ENCODE results near the gene MRRF.
A peak's percentile ranks its signal among the peaks of the same experiment; 100 is the strongest.

The MRRF gene

GRCh38 chr9:122263699-122264349 is 858 bp upstream of the MRRF start:
- intact Hi-C loops (cut with DNase I) = loop anchor here (10.0 kb wide), 2 partner anchors 81 to 99 kb away; no protein-coding TSS in a partner anchor
- no peak for DNase-seq

- intact Hi-C loops (cut with DNase I) = loop anchor here (10.0 kb wide), 2 partner anchors 79 to 101 kb away; no protein-coding TSS in a partner anchor
- peak in 2 of 42 donors; percentile 9 to 38 for DNase-seq
Measured at GRCh38 chr9:122265149-122265915, 650 bp downstream of the MRRF start.

DNA sequence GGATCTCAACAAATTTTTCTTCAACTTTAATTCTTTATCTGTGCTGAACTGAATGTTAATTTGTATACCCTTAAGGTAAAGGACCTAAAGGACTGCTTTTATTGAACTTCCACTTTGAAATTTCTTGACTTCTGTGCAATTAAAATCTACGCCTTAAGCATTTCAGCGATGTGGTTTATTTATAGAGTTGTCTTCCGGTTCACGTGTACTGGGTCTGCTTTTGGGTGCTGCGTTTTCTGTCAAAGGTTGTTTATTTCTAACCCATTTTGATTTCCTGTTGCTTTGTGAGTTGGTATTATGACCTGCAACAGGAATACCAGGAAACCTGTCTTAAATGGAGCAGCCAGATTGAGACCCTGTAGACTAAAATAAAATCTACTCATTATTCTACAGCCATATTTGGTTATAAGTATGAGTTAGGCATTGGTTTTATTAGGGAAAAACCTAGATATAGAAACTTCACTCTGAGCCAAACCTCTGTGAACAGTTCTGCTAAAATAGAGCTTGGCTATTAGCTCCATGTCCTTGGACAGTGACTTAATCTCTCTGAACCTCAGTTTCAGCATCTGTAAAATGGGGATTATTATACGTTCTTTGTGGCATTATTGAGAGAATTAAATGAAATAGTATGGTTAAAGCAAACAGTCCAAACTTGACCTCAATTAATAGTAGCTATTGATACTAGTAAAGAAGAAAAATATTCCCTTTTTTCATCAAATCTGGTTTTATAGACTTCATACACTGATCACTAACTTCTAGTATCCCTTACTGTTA is 3.5 kb downstream of the MRRF start:
- no peak for DNase-seq
- intact Hi-C loops (cut with DNase I) = loop anchor here (10.0 kb wide), 2 partner anchors 77 to 103 kb away; no protein-coding TSS in a partner anchor

DNA sequence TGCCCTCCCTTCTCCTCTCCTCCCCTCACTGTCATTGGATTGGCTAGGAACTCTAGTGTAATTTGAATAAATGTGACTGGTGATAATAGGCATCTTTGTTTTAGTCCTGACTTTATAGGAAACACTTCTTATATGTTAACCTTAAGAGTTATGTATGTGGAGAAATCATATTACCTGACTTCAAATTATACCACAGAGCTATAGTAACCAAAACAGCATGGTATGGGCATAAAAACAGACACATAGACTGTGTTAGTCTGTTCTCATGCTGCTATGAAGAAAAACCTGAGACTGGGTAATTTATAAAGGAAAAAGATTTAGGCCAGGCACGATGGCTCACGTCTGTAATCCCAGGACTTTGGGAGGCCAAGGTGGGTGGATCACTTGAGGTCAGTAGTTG is 9.4 kb downstream of the MRRF start:
- no peak for DNase-seq
- intact Hi-C loops (cut with DNase I) = no loop called here

GRCh38 chr9:122276096-122276495 is 11.4 kb downstream of the MRRF start:
- no peak for DNase-seq
- intact Hi-C loops (cut with DNase I) = no loop called here

DNA sequence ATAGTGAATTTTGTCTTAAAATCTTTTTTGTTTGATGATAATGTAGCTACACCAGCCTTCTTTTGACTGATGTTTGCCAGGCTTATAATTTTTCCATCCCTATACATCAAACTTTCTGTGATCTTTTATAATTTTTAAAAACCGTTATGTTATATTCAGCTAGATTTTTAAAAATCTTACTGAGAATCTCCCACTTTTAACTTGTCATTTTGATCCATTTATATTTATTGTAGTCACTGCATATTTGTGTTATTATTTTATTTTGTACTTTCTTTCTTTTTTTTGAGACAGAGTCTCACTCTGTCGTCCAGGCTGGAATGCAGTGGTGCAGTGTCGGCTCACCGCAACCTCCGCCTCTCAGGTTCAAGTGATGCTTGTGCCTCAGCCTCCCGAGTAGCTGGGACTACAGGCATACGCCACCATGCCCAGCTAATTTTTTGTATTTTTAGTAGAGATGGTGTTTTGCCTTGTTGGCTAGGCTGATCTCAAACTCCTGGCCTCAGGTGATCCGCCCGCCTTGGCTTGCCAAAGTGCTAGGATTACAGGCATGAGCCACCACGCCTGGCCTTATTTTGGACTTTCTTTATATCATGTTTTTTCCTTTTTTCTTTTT is 12.7 kb downstream of the MRRF start:
- DNase-seq = no peak
- intact Hi-C loops (cut with DNase I) = no loop called here

DNA sequence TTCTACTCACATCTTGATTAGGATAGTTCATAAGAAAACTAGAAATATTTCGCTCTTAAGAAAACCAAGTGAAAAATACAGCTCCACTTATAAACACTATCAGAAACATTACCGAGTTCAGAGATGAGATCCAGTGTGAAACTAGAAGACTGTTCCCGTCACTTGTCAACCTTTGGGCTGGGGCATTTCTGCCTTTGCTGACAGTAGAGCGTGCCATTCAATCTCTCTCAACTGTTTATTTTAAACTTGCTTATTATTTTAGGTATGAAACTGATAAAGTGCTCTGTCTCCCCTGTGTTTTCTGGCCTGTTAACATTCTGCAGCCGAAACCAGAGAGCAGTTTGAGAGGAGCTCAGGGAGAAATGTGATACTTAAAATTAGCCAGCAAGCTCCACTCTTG is 16.7 kb downstream of the MRRF start:
- DNase-seq = no peak

DNA sequence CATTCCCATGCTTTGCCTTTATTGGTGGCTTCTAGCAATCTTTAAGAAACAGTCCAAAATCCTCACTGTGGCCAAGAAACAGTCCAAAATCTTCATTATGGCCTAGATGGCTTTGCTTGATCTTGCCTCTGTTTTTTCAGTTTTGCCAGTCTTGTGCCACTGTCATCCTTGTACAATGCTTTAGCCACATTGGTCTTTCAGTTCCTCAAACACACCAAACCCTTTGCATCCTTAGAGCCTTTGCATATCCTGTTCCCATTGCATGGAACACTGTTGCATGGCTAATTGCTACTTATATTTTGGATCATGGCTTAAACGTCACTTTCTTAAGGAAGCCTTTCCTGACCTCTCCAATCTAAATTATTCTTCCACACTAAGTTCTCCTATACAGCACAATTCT is 22.1 kb downstream of the MRRF start:
- intact Hi-C loops (cut with DNase I) = no loop called here
- DNase-seq = no peak

More for the DNA sequence above, 16.7 kb downstream of the MRRF start:
- intact Hi-C loops (cut with DNase I) = no loop called here

GRCh38 chr9:122287214-122287720 is 22.6 kb downstream of the MRRF start:
- DNase-seq = no peak
- intact Hi-C loops (cut with DNase I) = no loop called here

- intact Hi-C loops (cut with DNase I) = no loop called here
- no peak for DNase-seq
Measured at GRCh38 chr9:122291458-122291857, 26.8 kb downstream of the MRRF start.

DNA sequence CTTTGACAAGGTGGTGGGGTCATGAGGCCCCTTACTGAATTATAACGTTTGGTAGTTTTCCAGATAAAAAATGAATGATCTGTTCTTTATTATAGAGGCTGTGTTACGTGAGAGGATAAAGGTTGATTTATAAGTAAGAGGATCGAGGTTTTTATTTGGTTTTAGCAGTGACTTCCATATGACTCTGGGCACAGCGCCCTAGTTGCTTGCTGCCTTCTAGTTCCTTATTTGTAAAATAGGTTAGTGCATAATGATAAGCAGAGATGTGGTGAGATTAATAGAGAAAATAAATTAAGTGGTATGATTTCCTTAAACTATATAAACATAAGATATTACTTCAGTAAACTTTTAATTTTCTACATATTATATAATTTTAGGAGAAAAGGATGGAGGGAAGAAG is 29.8 kb downstream of the MRRF start:
- no peak for DNase-seq
- intact Hi-C loops (cut with DNase I) = no loop called here

- intact Hi-C loops (cut with DNase I) = no loop called here
- no peak for DNase-seq
Measured at GRCh38 chr9:122297512-122297911, 32.8 kb downstream of the MRRF start.

DNA sequence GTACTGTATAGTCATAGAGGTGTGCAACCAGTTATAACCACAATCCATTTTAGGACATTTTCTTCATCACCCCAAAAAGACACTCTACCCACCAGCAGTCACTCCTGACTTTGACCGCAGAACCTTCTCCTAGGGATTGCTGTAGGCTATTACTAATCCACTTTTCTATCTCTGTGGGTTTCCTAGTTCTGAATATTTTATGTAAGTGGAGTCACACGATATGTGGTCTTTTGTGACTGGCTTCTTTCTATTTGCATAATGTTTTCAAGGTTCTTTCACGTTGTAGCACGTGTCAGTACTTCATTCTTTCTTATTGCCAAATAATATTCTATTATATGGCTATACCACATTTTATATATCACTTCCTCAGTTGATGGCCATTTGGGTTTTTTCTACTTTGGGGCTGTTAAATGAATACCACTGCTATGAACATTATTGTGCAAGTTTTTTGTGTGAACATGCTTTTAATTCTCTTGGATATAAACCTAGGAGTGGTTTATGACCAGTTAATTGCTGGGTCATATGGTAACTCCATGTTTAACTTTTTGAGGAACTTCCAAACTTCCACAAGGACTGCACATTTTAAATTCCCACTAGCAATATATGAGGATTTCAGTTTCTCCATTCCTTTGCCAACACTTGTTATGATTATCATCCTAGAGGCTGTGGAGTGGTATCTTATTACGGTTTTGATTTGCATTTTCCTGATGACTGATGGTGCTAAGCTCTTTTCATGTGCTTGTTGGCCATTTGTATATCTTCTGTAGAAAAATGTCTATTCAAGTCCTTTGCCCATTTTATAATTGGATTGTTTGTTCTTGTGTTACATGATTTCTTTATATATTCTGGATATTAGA is 37.8 kb downstream of the MRRF start:
- DNase-seq = no peak
- intact Hi-C loops (cut with DNase I) = no loop called here

DNA sequence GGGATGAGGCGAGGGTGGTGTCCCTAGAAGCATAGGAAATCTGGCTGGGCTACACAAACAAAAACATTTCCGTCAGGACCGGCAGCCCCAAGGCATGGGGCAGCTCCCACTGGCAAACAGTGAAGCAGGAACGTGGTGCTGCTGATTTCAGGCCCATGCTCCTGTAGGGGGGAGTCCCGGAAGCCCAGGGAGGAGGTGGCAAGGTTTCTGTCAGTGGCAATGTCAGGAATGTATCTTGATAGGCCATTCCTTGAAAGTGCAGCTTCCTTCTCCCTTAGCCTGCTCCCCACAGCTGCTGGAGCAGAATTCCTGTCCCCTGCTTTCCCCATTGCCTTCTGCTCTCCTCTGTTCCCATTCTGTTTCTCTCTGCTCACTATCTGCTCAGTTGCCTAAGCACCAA is 42.4 kb downstream of the MRRF start:
- intact Hi-C loops (cut with DNase I) = no loop called here
- no peak for DNase-seq

DNA sequence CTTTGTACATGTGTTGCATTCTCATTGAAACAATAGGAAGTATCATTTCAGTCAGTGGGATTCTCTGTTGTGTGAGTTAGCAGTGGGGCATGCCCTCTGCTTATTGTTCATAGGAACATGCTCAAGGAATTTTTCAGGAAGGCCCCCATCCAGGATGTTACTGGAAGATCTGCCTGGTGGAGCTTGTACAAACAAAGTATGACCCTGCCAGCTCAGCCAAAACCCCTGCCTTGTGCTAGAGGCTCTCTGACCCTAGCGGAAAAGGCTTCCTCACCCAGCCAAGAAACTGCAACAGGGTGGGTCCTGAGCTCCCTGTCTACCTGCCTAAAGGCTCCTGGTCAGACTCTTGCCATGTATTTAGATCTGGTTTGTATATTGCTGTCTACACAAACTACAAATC is 43.2 kb downstream of the MRRF start:
- DNase-seq = no peak
- intact Hi-C loops (cut with DNase I) = no loop called here

DNA sequence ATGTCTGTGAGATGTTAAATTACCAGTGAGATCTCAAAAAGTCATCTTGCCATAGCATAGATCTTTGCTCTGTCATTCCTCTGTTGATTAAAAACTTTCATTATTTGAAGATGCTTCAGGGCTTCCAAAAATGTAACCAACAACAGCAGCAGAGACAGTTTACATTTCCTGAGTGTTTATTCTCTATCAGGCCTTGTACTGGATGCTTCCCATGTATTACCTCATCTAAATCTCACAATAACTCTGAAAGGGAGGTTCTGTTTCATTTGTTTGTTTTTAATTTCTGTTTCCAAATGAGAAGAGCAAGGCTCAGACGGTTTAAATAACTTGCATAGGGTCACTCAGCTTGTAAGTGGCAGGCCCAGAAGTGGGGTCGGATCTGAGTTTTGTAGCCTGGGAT is 45.2 kb downstream of the MRRF start:
- DNase-seq = no peak
- intact Hi-C loops (cut with DNase I) = no loop called here

DNA sequence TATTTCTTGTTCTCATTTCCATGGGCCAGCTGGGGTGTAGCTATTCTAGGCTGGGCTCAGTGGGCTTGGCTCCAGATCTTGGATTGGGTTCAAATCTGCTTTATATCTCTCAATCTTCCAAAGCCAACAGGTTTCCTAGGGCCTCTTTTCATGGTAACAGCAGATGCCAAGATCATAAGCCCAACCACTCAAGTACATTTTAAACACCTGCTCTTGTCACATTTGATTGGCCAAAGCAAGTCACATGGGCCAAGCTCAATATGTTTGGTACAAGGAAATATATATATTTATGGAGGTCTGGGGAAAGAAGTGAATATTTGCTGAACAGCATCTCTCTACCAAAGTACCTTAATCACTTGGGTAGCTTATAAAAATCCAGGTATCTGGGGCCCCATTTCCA is 49.5 kb downstream of the MRRF start:
- no peak for DNase-seq

DNA sequence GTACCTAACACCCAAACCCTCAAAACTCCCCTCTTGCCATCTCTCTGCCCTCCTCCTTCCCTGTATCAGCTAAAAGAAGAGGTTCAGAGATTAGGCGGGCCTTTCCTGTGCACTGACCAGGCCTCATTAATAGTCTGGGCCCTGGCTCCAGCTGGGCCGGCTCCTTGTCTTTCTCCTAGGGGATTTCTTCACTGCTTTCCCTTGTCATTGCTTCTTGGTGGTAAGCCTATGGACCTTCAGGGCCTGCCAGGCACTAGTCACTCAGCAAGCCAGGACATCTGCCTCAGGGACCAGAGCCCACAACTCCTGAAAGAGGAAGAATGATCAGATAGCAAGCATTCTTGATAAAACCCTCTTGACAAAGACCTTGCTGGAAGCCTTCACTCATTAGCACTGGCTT is 50.9 kb downstream of the MRRF start:
- intact Hi-C loops (cut with DNase I) = no loop called here
- no peak for DNase-seq

More for the DNA sequence above, 49.5 kb downstream of the MRRF start:
- intact Hi-C loops (cut with DNase I) = no loop called here

Measured in head of caudate nucleus (tissue), 42 donors.